B cell (primary cell): Measurements from ENCODE around the gene KLHL3. TPM values are rescaled to one million over a fixed set of nuclear protein-coding genes. Genes with fewer than 3 reads are reported as not detected.

Experiments
- ATAC-seq: fragments of 200-7000 bp; cut with Tn5 transposase; one replicate; pipeline ENCODE4 v1.10.0; 2021; ENCODE audit warnings: low read depth, mild to moderate bottlenecking, moderate number of reproducible peaks, moderate library complexity
- CTCF ChIA-PET: fragments of 350-600 bp; sonication (Branson Sonifier 250); formaldehyde crosslinking; loops from one replicate; lab custom pipeline; 2021; ENCODE audit warnings: antibody characterized with exemption, inconsistent platforms; lab: Charles Lee
- POLR2A ChIA-PET: fragments of 350-600 bp; sonication (Branson Sonifier 250); formaldehyde crosslinking; loops from one replicate; lab custom pipeline; 2021; ENCODE audit warnings: antibody characterized with exemption; lab: Charles Lee
- DNase-seq: peaks from one replicate; pipeline ENCODE4 v3.0.0; 2013
- H2AFZ ChIP-seq: 2 replicates; pipeline ENCODE4 v1.6.1; 2012; ENCODE audit warnings: mild to moderate bottlenecking, low read depth, low read length; ENCODE audit not compliant: insufficient read depth, poor library complexity, severe bottlenecking
- H3K27ac ChIP-seq, 2 donors: 1 replicate in 1 of 2; 2 replicates in 1 of 2; pipeline ENCODE4 v1.5.1; 2012 to 2013; ENCODE audit warnings: low read length in 2 of 2, mild to moderate bottlenecking in 2 of 2, moderate library complexity in 1 of 2
- H3K27me3 ChIP-seq, 4 experiments: fragments of 200-600 bp in 1 of 4; sonication (generic) in 1 of 4; replicated peaks in 1 of 4; 1 replicate in 2 of 4; 2 replicates in 2 of 4; pipeline versions ENCODE4 v1.6.1 to v1.7.0; 2013 to 2016; ENCODE audit warnings: low read length in 3 of 4, mild to moderate bottlenecking in 2 of 4, mixed read lengths in 1 of 4, moderate library complexity in 1 of 4; ENCODE audit not compliant: insufficient read depth in 4 of 4, control insufficient read depth in 3 of 4; ENCODE audit errors: control extremely low read depth in 1 of 4
- H3K36me3 ChIP-seq, 2 experiments: replicated peaks in 1 of 2; 1 replicate in 1 of 2; 2 replicates in 1 of 2; pipeline versions ENCODE4 v1.6.1 to v1.7.1; 2013; ENCODE audit warnings: low read length in 1 of 2; ENCODE audit not compliant: insufficient read depth in 2 of 2, control insufficient read depth in 1 of 2; ENCODE audit errors: control extremely low read depth in 1 of 2, extremely low read depth in 1 of 2
- H3K4me1 ChIP-seq, 2 donors: fragments of 200-600 bp in 1 of 2; sonication (generic) in 1 of 2; 1 replicate in 1 of 2; 2 replicates in 1 of 2; pipeline versions ENCODE4 v1.5.1 to v1.6.1; 2013 to 2017; ENCODE audit warnings: low read length in 2 of 2; ENCODE audit not compliant: control insufficient read depth in 2 of 2, insufficient read depth in 2 of 2
- H3K4me2 ChIP-seq: replicated peaks from 2 replicates; pipeline ENCODE3; 2012; ENCODE audit warnings: mild to moderate bottlenecking, low read depth, low read length; ENCODE audit not compliant: poor library complexity, severe bottlenecking
- H3K4me3 ChIP-seq, 5 experiments: fragments of 200-600 bp in 1 of 5; sonication (generic) in 1 of 5; 1 replicate in 3 of 5; 2 replicates in 2 of 5; pipeline versions ENCODE4 v1.5.1 to v1.7.0; 2011 to 2016; ENCODE audit warnings: low read length in 4 of 5, mild to moderate bottlenecking in 4 of 5, low read depth in 2 of 5, control low read depth in 1 of 5, moderate library complexity in 1 of 5; ENCODE audit not compliant: insufficient read depth in 1 of 5; ENCODE audit errors: control extremely low read depth in 1 of 5, extremely low read depth in 1 of 5
- H3K79me2 ChIP-seq: fragments of 200-600 bp; sonication (generic); one replicate; pipeline ENCODE4 v1.6.0; 2016; ENCODE audit warnings: low read length; ENCODE audit not compliant: control insufficient read depth, insufficient read depth
- H3K9ac ChIP-seq: fragments of 200-600 bp; sonication (generic); 2 replicates; pipeline ENCODE4 v1.6.1; 2017; ENCODE audit warnings: mild to moderate bottlenecking, low read length, moderate library complexity
- H3K9me3 ChIP-seq, 3 donors: one replicate each; pipeline versions ENCODE4 v1.6.1 to v1.7.1; 2013; ENCODE audit warnings: low read length in 2 of 3; ENCODE audit not compliant: control insufficient read depth in 2 of 3, insufficient read depth in 1 of 3; ENCODE audit errors: control extremely low read depth in 1 of 3
- H4K20me1 ChIP-seq: 2 replicates; pipeline ENCODE4 v1.6.0; 2012; ENCODE audit warnings: mild to moderate bottlenecking, low read length; ENCODE audit not compliant: insufficient read depth, control insufficient read depth, poor library complexity, severe bottlenecking
- H3K27ac Mint-ChIP-seq: one replicate; pipeline ENCODE4 v1.8.0; 2021; ENCODE audit warnings: mixed read lengths
- H3K27me3 Mint-ChIP-seq: one replicate; pipeline ENCODE4 v1.8.0; 2021; ENCODE audit warnings: mixed read lengths
- H3K4me1 Mint-ChIP-seq: one replicate; pipeline ENCODE4 v1.8.0; 2021; ENCODE audit warnings: mixed read lengths
- H3K4me3 Mint-ChIP-seq: one replicate; pipeline ENCODE4 v1.8.0; 2021; ENCODE audit warnings: mixed read lengths
- H3K9me3 Mint-ChIP-seq: one replicate; pipeline ENCODE4 v1.8.0; 2022; ENCODE audit warnings: mixed read lengths; ENCODE audit not compliant: insufficient read depth
- EZH2 ChIP-seq: IDR thresholded peaks from 2 replicates; pipeline ENCODE4 v1.6.1; 2012; ENCODE audit warnings: borderline replicate concordance, low read depth, mild to moderate bottlenecking, moderate library complexity, low read length; ENCODE audit not compliant: insufficient read depth, poor library complexity, severe bottlenecking
- WGBS: methylation state at CpG from one replicate; pipeline ENCODE4 v1.1.5; 2013; ENCODE audit warnings: missing lambda C conversion rate; ENCODE audit not compliant: insufficient coverage; 5-methylcytosine and 5-hydroxymethylcytosine counted together
- intact Hi-C: fragments of 100-400 bp; cut with micrococcal nuclease; formaldehyde crosslinking; loops from one replicate; pipeline ENCODE4 v1.10.0; 2022
- polyA plus RNA-seq: library from polyadenylated mRNA; depleted of rRNA; stranded (reverse); fragments of >200 nt; gene quantifications from 2 replicates; pipeline ENCODE4 v1.2.3, GENCODE V29; 2012
- total RNA-seq, 2 donors: library from RNA; stranded (reverse); fragments of 120-200 nt in 1 of 2; gene quantifications; 1 replicate in 1 of 2; 2 replicates in 1 of 2; pipeline versions ENCODE4 v1.2.3 to v1.2.4, GENCODE V29; 2013 to 2022
- TF ChIP-seq, protein P1 (sequence below): fragments of 200-600 bp; IDR thresholded peaks from one replicate; pipeline ENCODE4 v1.8.0; 2022; ENCODE audit warnings: antibody characterized with exemption, mild to moderate bottlenecking

Gene KLHL3
- total and polyA plus RNA-seq, 2 donors (not counting 1 experiment from before 2014, with no cell fraction given): 3.3 to 4.5 TPM

DNA sequence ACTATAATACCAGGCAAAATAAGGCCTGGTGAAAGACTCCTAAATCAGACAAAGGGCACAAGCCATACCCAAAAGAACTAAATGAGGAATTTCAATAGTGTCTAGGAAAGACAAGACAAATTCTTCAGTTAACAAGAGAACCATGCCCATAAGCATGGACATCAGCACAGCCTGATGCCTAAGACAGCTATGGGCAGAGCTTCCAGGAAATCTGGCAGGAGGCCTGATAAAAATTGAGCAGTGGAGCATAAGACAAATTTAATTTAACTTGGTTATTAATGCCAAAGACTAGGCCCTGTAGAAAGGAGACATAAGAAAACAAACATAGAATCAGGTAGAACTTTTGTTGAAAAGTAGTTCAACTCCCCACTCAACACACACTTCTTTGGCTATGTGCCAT lies 17.3 kb downstream of the KLHL3 start:
- H3K4me3 Mint-ChIP-seq: no peak overlapping the region
- no peaks in the 10 kb centered on the region for H3K9me3 ChIP-seq
- H3K36me3 ChIP-seq: no peaks in the 10 kb centered on the region
- H3K27me3 Mint-ChIP-seq: no peaks in the 10 kb centered on the region
- intact Hi-C loops: no loop called here
- no peak overlapping the region for H3K9ac ChIP-seq
- no peak overlapping the region for H3K4me2 ChIP-seq
- TF ChIP-seq, protein P1, sequence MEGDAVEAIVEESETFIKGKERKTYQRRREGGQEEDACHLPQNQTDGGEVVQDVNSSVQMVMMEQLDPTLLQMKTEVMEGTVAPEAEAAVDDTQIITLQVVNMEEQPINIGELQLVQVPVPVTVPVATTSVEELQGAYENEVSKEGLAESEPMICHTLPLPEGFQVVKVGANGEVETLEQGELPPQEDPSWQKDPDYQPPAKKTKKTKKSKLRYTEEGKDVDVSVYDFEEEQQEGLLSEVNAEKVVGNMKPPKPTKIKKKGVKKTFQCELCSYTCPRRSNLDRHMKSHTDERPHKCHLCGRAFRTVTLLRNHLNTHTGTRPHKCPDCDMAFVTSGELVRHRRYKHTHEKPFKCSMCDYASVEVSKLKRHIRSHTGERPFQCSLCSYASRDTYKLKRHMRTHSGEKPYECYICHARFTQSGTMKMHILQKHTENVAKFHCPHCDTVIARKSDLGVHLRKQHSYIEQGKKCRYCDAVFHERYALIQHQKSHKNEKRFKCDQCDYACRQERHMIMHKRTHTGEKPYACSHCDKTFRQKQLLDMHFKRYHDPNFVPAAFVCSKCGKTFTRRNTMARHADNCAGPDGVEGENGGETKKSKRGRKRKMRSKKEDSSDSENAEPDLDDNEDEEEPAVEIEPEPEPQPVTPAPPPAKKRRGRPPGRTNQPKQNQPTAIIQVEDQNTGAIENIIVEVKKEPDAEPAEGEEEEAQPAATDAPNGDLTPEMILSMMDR: no peak
- TF ChIP-seq EZH2: no peak
- no peaks in the 10 kb centered on the region for H3K9me3 Mint-ChIP-seq
- ATAC-seq (no peak), DNase-seq (no peak)
- H3K4me3 ChIP-seq: no peak overlapping the region
- ChIA-PET POLR2A (no interaction called here), CTCF (interaction anchor here (1.0 kb wide), 1 partner anchor 33 kb away, joined by 3 read pairs; no protein-coding TSS in a partner anchor)
- no peaks in the 10 kb centered on the region for H3K4me1 ChIP-seq
- H2AFZ ChIP-seq: no peak overlapping the region
- no peaks in the 10 kb centered on the region for H3K4me1 Mint-ChIP-seq
- no peaks in the 10 kb centered on the region for H3K27me3 ChIP-seq
- H3K27ac Mint-ChIP-seq: no peak overlapping the region
- no peaks in the 10 kb centered on the region for H3K79me2 ChIP-seq
- no peak overlapping the region for H3K27ac ChIP-seq
- H4K20me1 ChIP-seq: no peaks in the 10 kb centered on the region

DNA sequence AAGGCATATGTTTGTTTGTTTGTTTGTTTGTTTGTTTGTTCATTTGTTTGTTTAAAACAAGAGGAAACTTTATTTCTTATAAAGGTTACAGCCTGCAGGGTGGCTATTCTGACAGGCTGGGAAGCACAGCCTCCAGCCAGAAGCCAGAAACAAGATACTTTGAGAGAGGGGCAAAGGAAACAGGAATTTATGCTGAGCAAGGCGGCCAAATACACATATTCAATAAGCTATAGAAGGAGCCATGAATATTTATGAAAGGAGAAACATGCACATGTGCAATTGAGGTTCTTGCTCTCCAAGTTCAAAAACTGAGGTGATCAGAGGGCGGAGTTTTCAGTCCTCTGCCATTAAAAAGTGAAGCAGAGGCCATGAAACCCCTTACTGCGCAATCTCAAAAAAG lies 19.6 kb downstream of the KLHL3 start:
- H3K27me3 Mint-ChIP-seq: no peaks in the 10 kb centered on the region
- Histone ChIP-seq H4K20me1 (no peaks in the 10 kb centered on the region), H3K4me3 (no peak overlapping the region), H3K4me1 (no peaks in the 10 kb centered on the region), H3K36me3 (no peaks in the 10 kb centered on the region), H2AFZ (no peak overlapping the region), H3K27me3 (no peaks in the 10 kb centered on the region), H3K27ac (no peak overlapping the region), H3K9me3 (peaks cover 0 to 4% (median 2%) of the 10 kb centered on the region in 3 donors), H3K79me2 (no peaks in the 10 kb centered on the region), H3K9ac (no peak overlapping the region), H3K4me2 (no peak overlapping the region)
- TF ChIP-seq, protein P1: no peak
- TF ChIP-seq EZH2: no peak
- POLR2A ChIA-PET: no interaction called here
- H3K4me3 Mint-ChIP-seq: no peak overlapping the region
- H3K27ac Mint-ChIP-seq: no peak overlapping the region
- no peaks in the 10 kb centered on the region for H3K9me3 Mint-ChIP-seq
- CTCF ChIA-PET: interaction anchor here (1.1 to 1.6 kb wide), 2 partner anchors 26 to 56 kb away, joined by 3 to 7 read pairs; no protein-coding TSS in a partner anchor
- DNase-seq (no peak), ATAC-seq (no peak)
- 89% methylated on average over 2 of the region's 3 CpGs for WGBS
- H3K4me1 Mint-ChIP-seq: no peaks in the 10 kb centered on the region
- intact Hi-C loops: no loop called here
